GM10847 (cell line): ENCODE data around the gene NR1H2.

Source experiments
- POLR2A ChIP-seq: IDR thresholded peaks from 2 replicates; pipeline ENCODE4 v1.6.1; 2011; ENCODE audit not compliant: insufficient read length; ENCODE audit errors: extremely low read depth

The NR1H2 gene

DNA sequence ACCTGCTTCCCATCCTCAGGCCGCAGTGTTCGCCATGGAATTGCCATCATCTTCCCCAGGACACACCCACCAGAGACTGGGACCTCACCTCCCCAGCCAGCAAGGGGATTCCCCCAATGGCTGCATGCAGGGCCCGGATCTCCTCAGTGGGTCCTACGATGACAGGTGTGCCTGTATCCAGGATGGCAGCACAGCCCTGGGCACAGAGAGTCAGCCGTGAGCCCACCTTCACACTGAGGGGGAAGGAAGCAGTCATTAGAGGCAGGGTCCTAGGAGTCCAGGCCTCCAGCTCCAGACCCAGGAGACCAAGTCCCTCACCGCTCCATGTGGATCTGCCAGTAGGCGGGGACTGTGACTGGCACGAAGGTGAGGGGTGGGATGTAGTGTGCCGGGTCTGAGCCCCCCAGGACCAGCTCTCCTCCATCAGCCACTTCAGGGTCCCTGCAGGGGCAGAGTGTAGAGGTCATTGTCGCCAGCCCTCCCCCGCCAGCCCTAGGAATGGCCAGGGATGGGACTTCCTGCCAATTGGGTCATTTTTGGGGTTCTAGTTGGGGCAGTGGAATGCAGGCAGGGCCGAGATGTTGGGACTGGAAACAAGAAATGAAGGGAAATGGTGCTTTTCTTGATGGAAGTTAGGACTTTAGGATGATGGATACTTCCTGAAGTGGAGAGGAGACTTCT is 41.4 kb upstream of the NR1H2 start:
- no peak for TF ChIP-seq POLR2A

GRCh38 chr19:50340331-50340730 is 35.9 kb upstream of the NR1H2 start:
- TF ChIP-seq POLR2A: no peak

DNA sequence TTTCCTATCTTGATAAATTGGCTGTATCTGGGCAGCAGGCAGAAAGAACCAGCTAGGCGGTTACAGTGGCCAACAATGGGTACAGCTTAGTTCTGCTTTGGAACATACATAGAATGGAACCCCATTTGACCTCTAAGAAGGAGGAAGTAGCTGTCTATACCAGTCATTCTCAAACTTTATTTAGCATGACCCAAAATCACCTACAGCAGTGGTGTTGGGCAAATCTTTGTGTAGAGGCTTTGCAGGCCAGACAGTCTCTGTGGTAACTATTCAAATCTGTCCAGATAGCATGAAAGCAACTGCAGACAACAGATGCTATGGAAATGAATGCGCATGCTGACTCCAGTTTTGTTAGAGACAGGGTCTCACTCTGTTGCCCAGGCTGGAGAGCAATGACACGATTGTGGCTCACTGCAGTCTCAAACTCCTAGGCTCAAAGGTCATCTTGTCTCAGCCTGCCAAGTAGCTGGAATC is 35.1 kb upstream of the NR1H2 start:
- no peak for TF ChIP-seq POLR2A

DNA sequence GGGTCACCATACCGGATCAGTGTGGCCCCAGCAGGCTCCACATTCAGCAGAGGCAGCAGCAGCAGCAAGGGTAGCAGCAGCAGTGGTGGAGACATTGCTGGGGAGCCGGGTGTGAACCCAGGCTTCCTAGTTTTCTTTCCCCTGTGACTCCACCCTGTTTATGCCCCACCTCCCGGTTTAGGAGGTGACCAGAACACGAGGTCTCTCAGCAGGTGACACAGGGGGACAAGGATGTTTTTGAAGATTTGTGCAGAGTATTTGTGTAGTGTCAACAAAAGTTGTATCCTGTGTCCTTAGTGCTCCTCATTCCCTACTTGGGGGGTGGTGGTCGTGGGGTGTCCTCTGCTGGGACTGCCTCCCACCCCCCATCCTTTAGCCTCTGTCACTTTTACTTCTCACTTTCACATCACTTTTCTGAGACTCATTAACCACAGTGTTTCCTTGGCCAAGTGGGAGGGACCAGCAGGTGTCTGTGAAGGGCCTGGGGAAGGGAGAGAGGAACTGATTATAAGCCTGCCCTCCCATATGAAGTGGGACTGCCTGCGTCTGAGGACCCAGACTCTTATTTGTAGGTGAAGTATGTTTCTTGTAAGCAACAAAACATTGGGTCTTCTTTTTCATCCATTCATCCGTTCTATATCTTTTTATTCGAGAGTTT is 31.5 kb upstream of the NR1H2 start:
- peak; percentile 73 for TF ChIP-seq POLR2A

GRCh38 chr19:50349277-50350057 is 26.8 kb upstream of the NR1H2 start:
- TF ChIP-seq POLR2A: no peak

DNA sequence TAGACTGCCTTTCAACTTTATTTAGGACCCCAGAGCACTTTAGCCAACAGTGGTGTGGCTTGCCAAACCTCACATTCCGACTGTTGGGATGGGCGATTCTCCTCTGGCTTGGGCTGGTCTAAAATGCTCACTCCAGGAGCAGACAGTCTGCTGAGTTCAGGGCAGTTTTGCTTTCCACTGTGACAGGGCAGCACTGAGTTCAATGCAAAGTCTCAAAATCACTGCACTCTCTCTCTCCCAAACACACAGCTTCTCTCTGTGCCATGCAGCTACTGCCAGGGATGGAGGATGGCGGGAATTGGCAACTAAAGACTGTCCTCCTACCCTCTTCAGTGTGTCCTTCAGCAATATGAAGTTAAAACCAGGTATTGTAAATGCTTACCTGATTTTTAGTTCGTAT is 24.0 kb upstream of the NR1H2 start:
- no peak for TF ChIP-seq POLR2A

DNA sequence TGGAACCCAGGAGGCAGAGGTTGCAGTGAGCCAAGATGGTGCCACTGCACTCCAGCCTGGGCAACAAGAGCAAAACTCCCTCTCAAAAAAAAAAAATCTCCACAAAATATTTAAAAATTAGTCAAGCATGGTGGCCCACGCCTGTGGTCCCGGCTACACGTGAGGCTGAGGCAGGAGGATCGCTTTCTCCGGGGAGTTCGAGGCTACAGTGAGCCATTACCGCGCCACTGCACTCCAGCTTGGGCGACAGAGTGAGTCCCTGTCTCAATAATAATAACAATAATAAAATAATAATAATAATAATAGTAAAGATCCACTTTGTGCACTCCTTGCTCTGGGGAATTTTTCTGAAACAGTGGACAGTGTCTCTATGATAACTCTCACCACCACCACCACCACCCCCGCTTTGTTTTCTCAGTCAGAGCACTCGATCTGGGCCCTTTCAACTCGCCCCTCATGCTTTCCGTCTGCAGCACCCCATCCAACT is 19.5 kb upstream of the NR1H2 start:
- TF ChIP-seq POLR2A: no peak

DNA sequence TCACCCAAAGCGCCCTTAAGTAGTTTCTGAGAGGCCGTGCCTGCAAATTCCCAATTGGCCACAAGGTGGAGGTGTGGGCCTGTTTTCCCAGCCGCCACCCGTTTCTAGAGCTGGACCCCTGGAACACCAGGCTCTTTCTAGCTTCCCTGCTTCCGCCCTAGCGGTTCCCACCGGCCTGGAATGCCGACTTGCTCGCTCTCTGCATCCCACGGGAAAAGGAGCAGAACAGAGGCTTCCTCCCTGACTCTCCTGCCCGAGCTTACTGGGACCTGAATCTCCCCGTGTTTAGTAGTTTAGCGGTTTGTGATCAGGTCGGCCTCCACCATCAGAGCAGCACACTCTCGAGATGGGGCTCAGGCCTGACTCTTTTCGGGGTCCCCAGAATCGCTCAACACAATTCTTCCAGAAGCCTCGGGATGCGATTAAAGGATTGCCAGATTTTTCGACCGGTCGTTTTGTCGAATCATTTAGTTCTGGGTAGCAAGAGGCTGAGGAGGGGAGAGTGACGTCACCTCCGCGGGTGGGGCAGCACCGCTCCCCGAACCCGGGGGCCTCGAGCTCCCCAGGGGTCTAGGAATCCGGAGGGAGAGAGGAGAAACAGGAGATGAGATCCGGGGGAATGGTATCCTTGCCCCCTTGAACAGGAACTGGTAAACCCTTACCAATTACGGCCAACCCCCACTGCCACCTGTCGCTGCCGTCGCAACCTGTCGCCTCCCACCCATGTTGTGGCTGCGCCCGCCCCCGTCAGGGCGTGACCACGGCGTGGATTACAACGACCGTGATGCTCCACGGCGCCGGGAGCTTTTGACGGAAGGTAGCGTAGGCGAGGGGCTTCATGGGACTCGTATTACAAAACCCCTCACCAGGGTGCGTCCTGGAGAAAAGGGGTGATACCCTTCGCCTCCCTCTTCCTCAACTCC is 18.8 kb upstream of the NR1H2 start:
- peak; percentile 26 for TF ChIP-seq POLR2A

DNA sequence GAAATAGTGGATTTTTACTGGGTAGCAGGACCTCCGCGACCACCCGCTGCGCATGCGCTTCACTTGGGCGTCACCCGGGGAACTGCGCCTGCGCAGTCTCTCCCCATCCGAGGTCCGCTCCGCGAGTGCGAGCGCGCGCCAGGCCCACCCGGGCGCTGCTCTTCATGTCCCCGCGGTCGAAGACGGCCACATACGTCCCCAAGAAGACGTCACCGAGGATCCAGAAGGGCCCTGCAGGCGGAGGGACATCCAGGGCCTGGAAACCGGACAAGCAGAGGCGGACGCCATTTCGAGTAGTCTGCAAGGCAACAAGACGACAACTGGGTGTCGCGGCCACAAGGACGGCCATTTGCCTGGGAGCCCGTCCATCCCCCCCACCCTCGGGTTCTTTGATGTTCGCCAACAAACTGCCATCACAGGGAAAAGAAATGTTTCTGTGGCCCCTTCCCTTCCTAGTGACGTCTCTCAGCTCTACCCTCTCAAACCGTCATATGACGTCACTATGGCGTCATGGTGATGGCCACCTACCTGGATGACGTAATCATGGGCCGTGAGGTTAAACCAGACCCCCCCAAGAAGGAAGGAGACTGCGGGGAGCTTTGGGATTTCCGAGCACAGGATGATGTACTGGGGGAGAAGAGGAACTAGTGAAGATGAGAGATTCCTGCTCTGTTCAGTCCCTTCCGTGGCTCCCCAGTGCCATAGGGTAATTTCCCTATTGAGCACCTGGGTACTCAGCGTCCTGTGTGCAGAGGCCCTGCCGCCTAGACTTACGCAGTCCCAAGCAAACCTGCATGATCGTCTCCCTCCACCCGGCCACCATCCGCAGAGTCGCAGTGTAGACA is 17.6 kb upstream of the NR1H2 start:
- peak; percentile 57 for TF ChIP-seq POLR2A

DNA sequence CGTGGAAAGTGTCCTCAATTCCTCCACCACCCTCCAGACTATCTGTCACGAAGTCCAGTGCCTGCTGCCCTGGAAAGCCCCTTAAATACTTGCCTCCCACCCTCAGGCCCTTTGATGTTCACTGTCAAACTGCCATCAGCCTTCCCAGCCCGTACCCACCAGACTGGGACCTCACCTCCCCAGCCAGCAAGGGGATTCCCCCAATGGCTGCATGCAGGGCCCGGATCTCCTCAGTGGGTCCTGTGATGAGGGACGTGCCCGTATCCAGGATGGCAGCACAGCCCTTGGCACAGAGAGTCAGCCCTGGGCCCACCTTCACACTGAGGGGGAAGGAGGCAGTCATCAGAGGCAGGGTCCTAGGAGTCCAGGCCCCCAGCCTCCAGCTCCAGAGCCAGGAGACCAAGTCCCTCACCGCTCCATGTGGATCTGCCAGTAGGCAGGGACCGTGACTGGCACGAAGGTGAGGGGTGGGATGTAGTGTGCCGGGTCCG is 16.9 kb upstream of the NR1H2 start:
- no peak for TF ChIP-seq POLR2A

DNA sequence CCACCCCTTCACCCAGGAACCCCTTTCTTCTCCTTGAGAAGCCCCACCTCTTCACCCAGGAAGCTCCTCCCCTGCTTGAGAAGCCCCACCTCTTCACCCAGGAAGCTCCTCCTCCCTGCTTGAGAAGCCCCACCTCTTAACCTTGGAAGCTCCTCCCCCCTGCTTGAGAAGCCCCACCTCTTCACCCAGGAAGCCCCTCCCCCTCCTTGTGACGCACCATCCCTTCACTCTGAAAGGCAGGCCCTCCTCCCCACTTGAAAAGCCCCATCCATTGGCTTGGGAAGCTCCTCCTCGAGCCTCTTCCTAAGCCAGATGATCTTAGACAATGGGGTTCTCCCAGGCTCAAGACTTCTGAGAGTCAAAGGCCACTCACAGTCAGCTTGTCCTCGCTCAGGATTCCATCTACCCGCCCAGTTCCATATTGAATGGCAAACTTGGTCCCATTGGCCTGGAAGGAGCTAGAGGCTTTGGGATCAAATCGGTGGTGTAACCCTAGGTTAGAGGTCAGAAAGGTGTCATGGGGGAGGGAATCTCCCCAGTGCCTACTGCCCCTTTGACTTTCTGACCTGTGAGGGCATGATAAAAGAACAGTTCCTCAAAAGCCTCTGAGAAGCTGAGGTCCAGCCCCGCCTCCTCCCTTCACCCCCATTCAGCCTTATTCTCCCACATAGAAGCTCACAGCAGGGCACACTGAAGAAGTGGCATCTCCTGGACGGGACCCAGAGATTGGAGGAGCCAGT is 14.8 kb upstream of the NR1H2 start:
- no peak for TF ChIP-seq POLR2A

DNA sequence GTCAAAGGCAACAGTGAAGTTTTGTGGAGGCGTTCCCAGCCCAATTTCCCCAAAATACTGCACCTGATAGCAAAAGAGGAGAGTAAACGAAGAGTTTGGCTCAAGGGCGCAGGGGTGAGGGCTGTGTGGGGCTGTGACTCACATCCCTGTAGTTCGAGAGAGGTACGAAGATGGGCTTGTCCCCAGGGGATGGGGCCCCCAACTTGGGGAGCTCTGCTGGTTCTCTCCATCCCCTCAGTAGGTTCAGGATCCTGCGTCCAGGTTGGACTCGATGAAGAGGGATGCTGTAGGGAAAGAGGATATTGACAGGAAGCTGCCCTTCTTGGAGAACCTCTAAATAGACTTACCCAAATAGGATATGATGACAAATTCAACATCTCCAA is 14.2 kb upstream of the NR1H2 start:
- TF ChIP-seq POLR2A: no peak
